GM23338 (cell line): ENCODE data around the gene GAREM1. TPM values are rescaled to one million over a fixed set of nuclear protein-coding genes. Genes with fewer than 3 reads are reported as not detected.

ENCODE experiments used
- ATAC-seq: fragments of 200-7000 bp; cut with Tn5 transposase; 3 replicates; pipeline ENCODE4 v1.9.1; 2020
- DNase-seq: peaks from one replicate; pipeline ENCODE4 v3.0.0-alpha.2; 2015; ENCODE audit warnings: low spot score
- H2AFZ ChIP-seq: fragments of 200-600 bp; sonication (generic); 2 replicates; pipeline ENCODE4 v1.8.0; 2016; ENCODE audit warnings: antibody characterized with exemption, mild to moderate bottlenecking, moderate library complexity
- H3F3A ChIP-seq: fragments of 200-600 bp; sonication (generic); replicated peaks from 2 replicates; pipeline ENCODE4 v1.8.0; 2017; ENCODE audit warnings: antibody characterized with exemption, mixed run types, low read depth
- H3K27ac ChIP-seq: fragments of 200-600 bp; sonication (generic); 2 replicates; pipeline ENCODE4 v1.6.1; 2016; ENCODE audit warnings: low read depth
- H3K27me3 ChIP-seq: fragments of 200-600 bp; sonication (generic); 2 replicates; pipeline ENCODE4 v1.8.0; 2016; ENCODE audit warnings: mild to moderate bottlenecking, mixed run types, moderate library complexity; ENCODE audit not compliant: insufficient read depth
- H3K36me3 ChIP-seq: fragments of 200-600 bp; sonication (generic); 2 replicates; pipeline ENCODE4 v1.8.0; 2016; ENCODE audit warnings: mild to moderate bottlenecking; ENCODE audit not compliant: insufficient read depth
- H3K4me1 ChIP-seq: fragments of 200-600 bp; sonication (generic); 2 replicates; pipeline ENCODE4 v1.8.0; 2016; ENCODE audit warnings: mild to moderate bottlenecking, moderate library complexity; ENCODE audit not compliant: insufficient read depth
- H3K4me2 ChIP-seq: fragments of 200-600 bp; sonication (generic); 2 replicates; pipeline ENCODE4 v1.7.1; 2017; ENCODE audit warnings: mixed run types
- H3K4me3 ChIP-seq: fragments of 200-600 bp; sonication (generic); 2 replicates; pipeline ENCODE4 v1.6.1; 2016; ENCODE audit warnings: mixed run types
- H3K79me2 ChIP-seq: fragments of 200-600 bp; sonication (generic); replicated peaks from 2 replicates; pipeline ENCODE4 v1.8.0; 2017; ENCODE audit warnings: mild to moderate bottlenecking; ENCODE audit not compliant: insufficient read depth
- H3K9me2 ChIP-seq: fragments of 200-600 bp; sonication (generic); 2 replicates; pipeline ENCODE4 v1.8.0; 2017; ENCODE audit not compliant: insufficient read depth
- H4K20me1 ChIP-seq: fragments of 200-600 bp; sonication (generic); replicated peaks from 2 replicates; pipeline ENCODE4 v1.8.0; 2017; ENCODE audit warnings: mild to moderate bottlenecking; ENCODE audit not compliant: insufficient read depth
- H3K27ac Mint-ChIP-seq: 2 replicates; pipeline ENCODE4 v1.8.0; 2020; ENCODE audit warnings: inconsistent platforms, mild to moderate bottlenecking, moderate library complexity, mixed read lengths
- H3K27me3 Mint-ChIP-seq: 3 replicates; pipeline ENCODE4 v1.8.0; 2022; ENCODE audit warnings: low read depth, mild to moderate bottlenecking, moderate library complexity, mixed read lengths, inconsistent platforms; ENCODE audit not compliant: insufficient read depth, poor library complexity
- H3K36me3 Mint-ChIP-seq: 3 replicates; pipeline ENCODE4 v1.8.0; 2021; ENCODE audit warnings: low read depth, mild to moderate bottlenecking, inconsistent platforms, moderate library complexity, mixed read lengths
- H3K4me1 Mint-ChIP-seq: 3 replicates; pipeline ENCODE4 v1.8.0; 2020; ENCODE audit warnings: mild to moderate bottlenecking, inconsistent platforms, mixed read lengths
- H3K4me3 Mint-ChIP-seq: 3 replicates; pipeline ENCODE4 v1.8.0; 2021; ENCODE audit warnings: moderate library complexity, mild to moderate bottlenecking, inconsistent platforms, mixed read lengths
- H3K9me3 Mint-ChIP-seq: 3 replicates; pipeline ENCODE4 v1.8.0; 2020; ENCODE audit warnings: moderate library complexity, mild to moderate bottlenecking, inconsistent platforms, mixed read lengths
- CREB1 ChIP-seq: fragments of 250-450 bp; sonication (Bioruptor Pico); IDR thresholded peaks from 2 replicates; pipeline ENCODE4 v1.5.0; 2020; ENCODE audit warnings: low read depth, mild to moderate bottlenecking, moderate library complexity
- EZH2 ChIP-seq: fragments of 200-600 bp; sonication (generic); IDR thresholded peaks from one replicate; pipeline ENCODE4 v1.8.0; 2017; ENCODE audit warnings: antibody characterized with exemption, mild to moderate bottlenecking, low read depth; ENCODE audit not compliant: unreplicated experiment
- EZH2phosphoT487 ChIP-seq: fragments of 200-600 bp; sonication (generic); IDR thresholded peaks from one replicate; pipeline ENCODE4 v1.8.1; 2018; ENCODE audit warnings: antibody characterized with exemption; ENCODE audit not compliant: unreplicated experiment
- JUNB ChIP-seq: IDR thresholded peaks from one replicate; pipeline ENCODE4 v1.6.1; 2016; ENCODE audit warnings: antibody characterized with exemption; ENCODE audit not compliant: unreplicated experiment
- NANOG ChIP-seq: IDR thresholded peaks from 2 replicates; pipeline ENCODE4 v1.6.1; 2016; ENCODE audit warnings: antibody characterized with exemption, borderline replicate concordance
- POLR2AphosphoS5 ChIP-seq: IDR thresholded peaks from 2 replicates; pipeline ENCODE4 v1.6.1; 2016; ENCODE audit warnings: antibody characterized with exemption, low read depth
- REST ChIP-seq: IDR thresholded peaks from one replicate; pipeline ENCODE4 v1.6.1; 2018; ENCODE audit warnings: antibody characterized with exemption; ENCODE audit not compliant: unreplicated experiment
- STAT1 ChIP-seq: IDR thresholded peaks from one replicate; pipeline ENCODE4 v1.6.1; 2016; ENCODE audit warnings: antibody characterized with exemption; ENCODE audit not compliant: unreplicated experiment
- ZNF114 ChIP-seq: fragments of 250-450 bp; sonication (Bioruptor Pico); IDR thresholded peaks from 2 replicates; pipeline ENCODE4 v1.5.0; 2020; ENCODE audit warnings: mild to moderate bottlenecking, moderate library complexity
- ZNF331 ChIP-seq: fragments of 250-450 bp; sonication (Bioruptor Pico); IDR thresholded peaks from 2 replicates; pipeline ENCODE4 v1.5.0; 2020; ENCODE audit warnings: low read depth, mild to moderate bottlenecking, moderate library complexity
- ZNF462 ChIP-seq: fragments of 250-450 bp; sonication (Bioruptor Pico); IDR thresholded peaks from 2 replicates; pipeline ENCODE4 v1.5.0; 2020; ENCODE audit warnings: mild to moderate bottlenecking, moderate library complexity
- polyA plus RNA-seq: library from polyadenylated mRNA; unstranded; fragments of >200 nt; fragmentation: Nextera tagmentation; extraction: Ambion mirVana; gene quantifications from 2 replicates; pipeline ENCODE4 v1.2.1, GENCODE V29; 2016
- total RNA-seq: library from RNA; depleted of rRNA; stranded (reverse); fragments of >200 nt; shearing (Covaris generic); gene quantifications from 2 replicates; pipeline ENCODE4 v1.2.3, GENCODE V29; 2014
- TF ChIP-seq, protein P1 (sequence below), 2 experiments: fragments of 200-600 bp in 1 of 2; sonication (generic) in 1 of 2; conservative IDR thresholded peaks; 2 replicates each; pipeline versions ENCODE4 v1.5.1 to v1.6.1; 2016 to 2017; ENCODE audit warnings: antibody characterized with exemption in 2 of 2, low read depth in 2 of 2, mild to moderate bottlenecking in 2 of 2, moderate library complexity in 1 of 2
- TF ChIP-seq, protein P2 (sequence below): IDR thresholded peaks from 2 replicates; pipeline ENCODE4 v1.6.1; 2016; ENCODE audit warnings: antibody characterized with exemption

Gene GAREM1
- total and polyA plus RNA-seq, 2 experiments from 2014 or later, result 2.7 to 6.0 TPM

DNA sequence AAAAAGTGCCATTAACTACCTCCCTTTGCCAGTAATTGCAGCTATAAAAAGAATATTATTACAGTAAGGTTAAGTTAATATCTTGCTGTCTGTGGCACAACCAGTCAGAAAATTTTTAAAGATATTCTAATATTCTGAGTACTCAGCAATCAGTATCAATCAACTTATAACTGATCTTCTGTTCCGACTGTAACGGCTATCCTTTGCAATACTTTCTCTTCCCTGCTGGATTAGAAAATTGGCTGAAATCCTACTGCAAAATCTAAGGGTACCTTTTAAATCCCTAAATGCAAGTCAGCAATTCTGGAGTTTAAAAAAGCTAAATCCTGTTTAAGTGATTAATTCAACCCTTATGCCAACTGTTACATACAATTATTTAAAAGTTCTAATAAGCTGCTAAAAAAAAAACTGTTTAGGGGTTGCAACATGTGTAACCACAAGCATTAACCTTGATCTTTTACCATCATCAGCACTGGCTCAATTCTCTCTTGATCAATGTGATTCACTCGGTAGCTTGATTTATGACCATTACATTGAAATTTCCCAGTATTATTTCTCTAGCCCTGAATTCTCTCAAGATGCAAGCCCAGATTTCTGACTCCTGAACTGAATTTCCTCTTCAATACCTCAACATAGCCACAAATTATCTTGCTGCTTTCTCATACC is 20.5 kb downstream of the GAREM1 start:
- Histone ChIP-seq H3K79me2 (peaks cover 25% of the 10 kb centered on the region; the same call in 1 of the 2 replicates), H3K4me3 (no peak overlapping the region), H3K27me3 (no peaks in the 10 kb centered on the region), H2AFZ (no peak overlapping the region), H4K20me1 (0 out of 2 replicates have a peak, but pooled peaks cover 4% of the 10 kb centered on the region), H3F3A (no peaks in the 10 kb centered on the region), H3K9me2 (no peaks in the 10 kb centered on the region), H3K4me2 (no peak overlapping the region), H3K27ac (no peak overlapping the region), H3K36me3 (no peaks in the 10 kb centered on the region), H3K4me1 (no peaks in the 10 kb centered on the region)
- H3K9me3 Mint-ChIP-seq, result no peaks in the 10 kb centered on the region
- no peaks in the 10 kb centered on the region for H3K27me3 Mint-ChIP-seq
- H3K27ac Mint-ChIP-seq, result no peak overlapping the region
- DNase-seq, result no peak
- H3K36me3 Mint-ChIP-seq, result no peaks in the 10 kb centered on the region
- no peak overlapping the region for H3K4me3 Mint-ChIP-seq
- no peak for ATAC-seq
- H3K4me1 Mint-ChIP-seq, result peaks cover 6% of the 10 kb centered on the region; the same call in 2 of the 3 replicates
- TF ChIP-seq ZNF462 (CRISPR knock-in tag), result no peak
- TF ChIP-seq, protein P1, sequence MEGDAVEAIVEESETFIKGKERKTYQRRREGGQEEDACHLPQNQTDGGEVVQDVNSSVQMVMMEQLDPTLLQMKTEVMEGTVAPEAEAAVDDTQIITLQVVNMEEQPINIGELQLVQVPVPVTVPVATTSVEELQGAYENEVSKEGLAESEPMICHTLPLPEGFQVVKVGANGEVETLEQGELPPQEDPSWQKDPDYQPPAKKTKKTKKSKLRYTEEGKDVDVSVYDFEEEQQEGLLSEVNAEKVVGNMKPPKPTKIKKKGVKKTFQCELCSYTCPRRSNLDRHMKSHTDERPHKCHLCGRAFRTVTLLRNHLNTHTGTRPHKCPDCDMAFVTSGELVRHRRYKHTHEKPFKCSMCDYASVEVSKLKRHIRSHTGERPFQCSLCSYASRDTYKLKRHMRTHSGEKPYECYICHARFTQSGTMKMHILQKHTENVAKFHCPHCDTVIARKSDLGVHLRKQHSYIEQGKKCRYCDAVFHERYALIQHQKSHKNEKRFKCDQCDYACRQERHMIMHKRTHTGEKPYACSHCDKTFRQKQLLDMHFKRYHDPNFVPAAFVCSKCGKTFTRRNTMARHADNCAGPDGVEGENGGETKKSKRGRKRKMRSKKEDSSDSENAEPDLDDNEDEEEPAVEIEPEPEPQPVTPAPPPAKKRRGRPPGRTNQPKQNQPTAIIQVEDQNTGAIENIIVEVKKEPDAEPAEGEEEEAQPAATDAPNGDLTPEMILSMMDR (conservative IDR thresholded peaks at IDR 0.05; ENCODE audit: low read depth in 2 of 2), result no peak
- TF ChIP-seq REST, result no peak
- no peak for TF ChIP-seq JUNB
- no peak for TF ChIP-seq NANOG
- TF ChIP-seq EZH2phosphoT487, result no peak
- no peak for TF ChIP-seq EZH2
- TF ChIP-seq, protein P2, sequence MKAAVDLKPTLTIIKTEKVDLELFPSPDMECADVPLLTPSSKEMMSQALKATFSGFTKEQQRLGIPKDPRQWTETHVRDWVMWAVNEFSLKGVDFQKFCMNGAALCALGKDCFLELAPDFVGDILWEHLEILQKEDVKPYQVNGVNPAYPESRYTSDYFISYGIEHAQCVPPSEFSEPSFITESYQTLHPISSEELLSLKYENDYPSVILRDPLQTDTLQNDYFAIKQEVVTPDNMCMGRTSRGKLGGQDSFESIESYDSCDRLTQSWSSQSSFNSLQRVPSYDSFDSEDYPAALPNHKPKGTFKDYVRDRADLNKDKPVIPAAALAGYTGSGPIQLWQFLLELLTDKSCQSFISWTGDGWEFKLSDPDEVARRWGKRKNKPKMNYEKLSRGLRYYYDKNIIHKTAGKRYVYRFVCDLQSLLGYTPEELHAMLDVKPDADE, result no peak
- TF ChIP-seq POLR2AphosphoS5, result no peak
- no peak for TF ChIP-seq ZNF331 (CRISPR knock-in tag)
- no peak for TF ChIP-seq STAT1
- TF ChIP-seq ZNF114, result no peak
- no peak for TF ChIP-seq CREB1 (CRISPR knock-in tag)
